SK-N-SH (cell line): Measurements from ENCODE around the gene PTAFR. TPM values are rescaled to one million over a fixed set of nuclear protein-coding genes. Genes with fewer than 3 reads are reported as not detected.

ENCODE experiments used
- CTCF ChIA-PET: fragments of 300-600, 350-600 bp; formaldehyde crosslinking; extraction: SDS; loops from one replicate; lab custom pipeline; 2021; lab: Yijun Ruan, JAX
- POLR2A ChIA-PET: fragments of 350-600 bp; sonication (Branson Sonifier 250); formaldehyde crosslinking; extraction: SDS; loops from one replicate; lab custom pipeline; 2020; ENCODE audit warnings: antibody characterized with exemption, inconsistent platforms; lab: Yijun Ruan, JAX
- DNase-seq: peaks from one replicate; pipeline ENCODE4 v3.0.0; 2012
- H2AFZ ChIP-seq: fragments of 200-600 bp; sonication (generic); 2 replicates; pipeline ENCODE4 v1.8.1; 2016; ENCODE audit warnings: antibody characterized with exemption, mild to moderate bottlenecking, low read depth
- H3F3A ChIP-seq: fragments of 200-600 bp; sonication (generic); replicated peaks from 2 replicates; pipeline ENCODE3; 2016; ENCODE audit warnings: antibody characterized with exemption, mild to moderate bottlenecking; ENCODE audit not compliant: insufficient read depth
- H3K27ac ChIP-seq, 2 experiments: fragments of 200-500 bp in 1 of 2; fragments of 200-600 bp in 1 of 2; sonication (Bioruptor generic) in 1 of 2; sonication (generic), shearing (Covaris generic) in 1 of 2; 2 replicates each; pipeline versions ENCODE4 v1.5.1 to v1.6.1; 2014 to 2016; ENCODE audit warnings: low read depth in 2 of 2, inconsistent platforms in 1 of 2, low read length in 1 of 2, mild to moderate bottlenecking in 1 of 2, mixed read lengths in 1 of 2
- H3K27me3 ChIP-seq: fragments of 200-600 bp; sonication (generic), shearing (Covaris generic); 2 replicates; pipeline ENCODE4 v1.6.1; 2016; ENCODE audit warnings: mixed run types; ENCODE audit not compliant: insufficient read depth
- H3K36me3 ChIP-seq, 2 experiments: fragments of 200-500 bp in 1 of 2; fragments of 200-600 bp in 1 of 2; sonication (Bioruptor generic) in 1 of 2; sonication (generic) in 1 of 2; replicated peaks in 1 of 2; 2 replicates each; pipeline versions ENCODE3 to v1.5.1; 2014 to 2016; ENCODE audit warnings: low read length in 1 of 2, mild to moderate bottlenecking in 1 of 2; ENCODE audit not compliant: insufficient read depth in 2 of 2, control insufficient read depth in 1 of 2
- H3K4me1 ChIP-seq, 2 experiments: fragments of 200-500 bp in 1 of 2; fragments of 200-600 bp in 1 of 2; sonication (Bioruptor generic) in 1 of 2; sonication (generic), shearing (Covaris generic) in 1 of 2; 2 replicates each; pipeline versions ENCODE4 v1.5.1 to v1.6.1; 2014 to 2016; ENCODE audit warnings: low read depth in 1 of 2, low read length in 1 of 2, mixed run types in 1 of 2; ENCODE audit not compliant: insufficient read depth in 2 of 2, control insufficient read depth in 1 of 2
- H3K4me2 ChIP-seq: fragments of 200-600 bp; sonication (generic), shearing (Covaris generic); 2 replicates; pipeline ENCODE4 v1.6.1; 2017; ENCODE audit warnings: mixed run types
- H3K4me3 ChIP-seq, 2 experiments: fragments of 200-500 bp in 1 of 2; fragments of 200-600 bp in 1 of 2; sonication (Bioruptor generic) in 1 of 2; sonication (generic), shearing (Covaris generic) in 1 of 2; 2 replicates each; pipeline versions ENCODE4 v1.5.1 to v1.8.1; 2014 to 2016; ENCODE audit warnings: low read depth in 2 of 2, inconsistent platforms in 1 of 2, low read length in 1 of 2, mild to moderate bottlenecking in 1 of 2, mixed read lengths in 1 of 2, moderate library complexity in 1 of 2
- H3K79me2 ChIP-seq: fragments of 200-600 bp; sonication (generic); 2 replicates; pipeline ENCODE4 v1.8.1; 2017; ENCODE audit warnings: mild to moderate bottlenecking; ENCODE audit not compliant: insufficient read depth
- H3K9ac ChIP-seq: fragments of 200-600 bp; sonication (generic); 2 replicates; pipeline ENCODE4 v1.6.1; 2017; ENCODE audit warnings: mixed run types
- H3K9me2 ChIP-seq: fragments of 200-600 bp; sonication (generic); 2 replicates; pipeline ENCODE4 v1.6.1; 2017; ENCODE audit warnings: mixed run types
- H3K9me3 ChIP-seq: fragments of 200-600 bp; sonication (generic); 2 replicates; pipeline ENCODE4 v1.6.1; 2017; ENCODE audit warnings: mixed run types, mild to moderate bottlenecking, moderate library complexity
- H4K20me1 ChIP-seq: fragments of 200-600 bp; sonication (generic); 2 replicates; pipeline ENCODE4 v1.6.1; 2017; ENCODE audit warnings: mild to moderate bottlenecking, mixed run types; ENCODE audit not compliant: insufficient read depth
- CHD2 ChIP-seq: fragments of 150-350 bp; IDR thresholded peaks from 2 replicates; pipeline ENCODE4 v1.6.1; 2018; ENCODE audit warnings: low read length; ENCODE audit not compliant: partially characterized antibody
- EZH2phosphoT487 ChIP-seq: fragments of 200-600 bp; sonication (generic); IDR thresholded peaks from 2 replicates; pipeline ENCODE4 v1.6.1; 2017; ENCODE audit warnings: low read depth, mixed run types, mild to moderate bottlenecking, antibody characterized with exemption, moderate library complexity, borderline replicate concordance
- FOXJ3 ChIP-seq: sonication (generic); formaldehyde crosslinking; IDR thresholded peaks from 2 replicates; pipeline ENCODE4 v1.5.1; 2020; ENCODE audit warnings: mild to moderate bottlenecking, missing genetic modification reagents
- GABPA ChIP-seq: IDR thresholded peaks from 2 replicates; pipeline ENCODE4 v1.4.0; 2012; ENCODE audit warnings: low read depth, mild to moderate bottlenecking
- GATA2 ChIP-seq: sonication (generic); formaldehyde crosslinking; IDR thresholded peaks from 2 replicates; pipeline ENCODE4 v1.5.0; 2020; ENCODE audit warnings: mild to moderate bottlenecking, missing genetic modification reagents
- JUND ChIP-seq: IDR thresholded peaks from 2 replicates; pipeline ENCODE4 v1.4.0; 2012
- MXI1 ChIP-seq: IDR thresholded peaks from 2 replicates; pipeline ENCODE4 v1.6.1; 2012; ENCODE audit warnings: mild to moderate bottlenecking, low read depth, low read length, improper control_type of control experiment
- NFIC ChIP-seq: IDR thresholded peaks from 2 replicates; pipeline ENCODE4 v1.4.0; 2012; ENCODE audit warnings: borderline replicate concordance
- NRF1 ChIP-seq: IDR thresholded peaks from 2 replicates; pipeline ENCODE4 v1.6.1; 2012; ENCODE audit warnings: low read depth, mild to moderate bottlenecking, low read length
- PBX3 ChIP-seq: IDR thresholded peaks from 2 replicates; pipeline ENCODE4; 2012
- POLR2AphosphoS5 ChIP-seq: IDR thresholded peaks from 2 replicates; pipeline ENCODE4 v1.6.1; 2012; ENCODE audit warnings: low read depth, low read length
- RAD21 ChIP-seq: IDR thresholded peaks from 2 replicates; pipeline ENCODE4 v1.6.1; 2012; ENCODE audit warnings: mild to moderate bottlenecking, low read length
- RCOR1 ChIP-seq: fragments of 150-350 bp; IDR thresholded peaks from 2 replicates; pipeline ENCODE4 v1.6.1; 2017; ENCODE audit warnings: antibody characterized with exemption, low read length
- REST ChIP-seq: IDR thresholded peaks from 2 replicates; pipeline ENCODE4 v1.6.1; 2012; ENCODE audit warnings: mild to moderate bottlenecking, low read depth, low read length, moderate library complexity
- SIN3A ChIP-seq: IDR thresholded peaks from 2 replicates; pipeline ENCODE4 v1.6.1; 2012; ENCODE audit warnings: low read depth, mild to moderate bottlenecking, low read length, moderate library complexity, borderline replicate concordance
- SMC3 ChIP-seq: IDR thresholded peaks from 2 replicates; pipeline ENCODE4 v1.6.1; 2012; ENCODE audit warnings: low read depth, low read length, improper control_type of control experiment
- TAF1 ChIP-seq: IDR thresholded peaks from 2 replicates; pipeline ENCODE4 v1.6.1; 2012; ENCODE audit warnings: low read depth, mild to moderate bottlenecking, low read length, moderate library complexity, borderline replicate concordance
- USF2 ChIP-seq: fragments of 150-350 bp; IDR thresholded peaks from 2 replicates; pipeline ENCODE4 v1.6.1; 2017; ENCODE audit warnings: antibody characterized with exemption, low read length, low read depth, borderline replicate concordance
- YY1 ChIP-seq: IDR thresholded peaks from 2 replicates; pipeline ENCODE4 v1.4.0; 2012; ENCODE audit warnings: low read depth, mild to moderate bottlenecking
- WGBS: methylation state at CpG from one replicate; pipeline ENCODE4 v1.1.6; 2017; ENCODE audit warnings: low lambda C conversion rate; 5-methylcytosine and 5-hydroxymethylcytosine counted together
- polyA plus RNA-seq, 3 experiments: library from polyadenylated mRNA; depleted of rRNA; stranded (reverse); fragments of >200 nt; gene quantifications; 2 replicates each; pipeline ENCODE4 v1.2.3, GENCODE V29; 2012
- TF ChIP-seq, protein P1 (sequence below): fragments of 200-600 bp; sonication (generic); IDR thresholded peaks from 2 replicates; pipeline ENCODE4 v1.6.1; 2017; ENCODE audit warnings: antibody characterized with exemption, mild to moderate bottlenecking, moderate library complexity
- TF ChIP-seq, protein P2 (sequence below): IDR thresholded peaks from 2 replicates; pipeline ENCODE4 v1.4.0; 2012; ENCODE audit warnings: low read depth

PTAFR gene
- polyA plus RNA-seq, 1 of the 3 experiments (the other 2 are of a cell fraction): 0.05 TPM

- Histone ChIP-seq H3K4me3 (no peak overlapping the region), H3K36me3 (peaks cover 50 to 57% of the 10 kb centered on the region in 2 experiments), H2AFZ (no peak overlapping the region), H3K9me2 (no peaks in the 10 kb centered on the region), H3K4me2 (no peak overlapping the region), H3F3A (peaks cover 15% of the 10 kb centered on the region), H4K20me1 (no peaks in the 10 kb centered on the region), H3K9me3 (no peaks in the 10 kb centered on the region), H3K27me3 (no peaks in the 10 kb centered on the region), H3K79me2 (no peaks in the 10 kb centered on the region), H3K4me1 (no peaks in the 10 kb centered on the region), H3K9ac (no peak overlapping the region), H3K27ac (no peak overlapping the region)
- TF ChIP-seq RCOR1 (no peak), GABPA (no peak), NFIC (no peak), SIN3A (no peak), SMC3 (no peak), CHD2 (no peak), EZH2phosphoT487 (no peak), FOXJ3 (CRISPR knock-in tag) (no peak)
- CTCF ChIA-PET: interaction anchor here (0.7 to 2.5 kb wide), 5 partner anchors 15 to 347 kb away, joined by 3 to 10 read pairs (median 3); no protein-coding TSS in a partner anchor
- POLR2A ChIA-PET: interaction anchor here (0.8 kb wide), 1 partner anchor 11 kb away, joined by 3 read pairs; no protein-coding TSS in a partner anchor
- 95% methylated on average over 4 of the region's 4 CpGs for WGBS
- DNase-seq: no peak
Measured at GRCh38 chr1:28205243-28205642, 28.8 kb upstream of the PTAFR start.

DNA sequence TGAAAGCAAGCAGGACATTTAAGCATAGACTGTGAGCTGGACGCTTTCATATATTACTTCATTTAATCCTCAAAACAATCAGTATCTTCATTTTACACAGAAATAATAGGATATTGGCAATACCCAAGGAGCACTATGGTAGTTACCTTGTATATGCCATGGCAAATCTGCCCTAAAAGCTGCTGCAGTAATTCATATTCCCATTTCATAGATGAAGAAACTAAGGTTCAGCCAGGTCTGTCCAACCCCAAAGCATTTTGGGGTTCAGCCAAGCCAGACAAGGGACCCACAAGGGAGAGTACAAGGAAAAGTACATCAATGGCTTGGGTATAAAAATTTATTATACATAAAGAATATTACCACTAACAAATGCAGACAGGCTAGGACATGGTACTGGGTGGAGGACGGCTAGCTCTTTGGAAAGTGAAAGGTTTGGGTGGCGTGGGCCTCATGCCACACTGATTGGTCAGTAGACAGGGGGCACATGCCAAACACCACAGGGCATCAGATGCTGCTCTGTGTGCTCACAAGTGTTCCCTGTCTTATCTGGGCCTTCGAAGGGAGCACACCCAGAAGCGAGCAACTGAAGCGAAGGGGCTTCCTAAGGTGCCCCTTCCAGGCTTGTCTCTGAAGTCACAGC lies 23.9 kb upstream of the PTAFR start:
- Histone ChIP-seq H3K36me3 (peaks cover 43 to 47% of the 10 kb centered on the region in 2 experiments), H2AFZ (no peak overlapping the region), H3K27me3 (no peaks in the 10 kb centered on the region), H3K4me3 (no peak overlapping the region), H3K79me2 (no peaks in the 10 kb centered on the region), H3K4me1 (no peaks in the 10 kb centered on the region), H3K9ac (no peak overlapping the region), H3K9me2 (no peaks in the 10 kb centered on the region), H4K20me1 (no peaks in the 10 kb centered on the region), H3F3A (no peaks in the 10 kb centered on the region), H3K9me3 (no peaks in the 10 kb centered on the region), H3K4me2 (no peak overlapping the region), H3K27ac (no peak overlapping the region)
- DNase-seq: no peak
- 94% methylated on average over 6 of the region's 6 CpGs for WGBS
- ChIA-PET POLR2A (no interaction called here), CTCF (interaction anchor here (1.0 to 1.1 kb wide), 2 partner anchors 12 to 343 kb away, joined by 3 read pairs; no protein-coding TSS in a partner anchor)
- TF ChIP-seq GATA2 (CRISPR knock-in tag) (no peak), TAF1 (no peak), USF2 (no peak), PBX3 (no peak), SMC3 (no peak), RCOR1 (no peak), YY1 (no peak), MXI1 (no peak), RAD21 (no peak), JUND (no peak), REST (no peak), NRF1 (no peak), POLR2AphosphoS5 (no peak)
- TF ChIP-seq, protein P1, sequence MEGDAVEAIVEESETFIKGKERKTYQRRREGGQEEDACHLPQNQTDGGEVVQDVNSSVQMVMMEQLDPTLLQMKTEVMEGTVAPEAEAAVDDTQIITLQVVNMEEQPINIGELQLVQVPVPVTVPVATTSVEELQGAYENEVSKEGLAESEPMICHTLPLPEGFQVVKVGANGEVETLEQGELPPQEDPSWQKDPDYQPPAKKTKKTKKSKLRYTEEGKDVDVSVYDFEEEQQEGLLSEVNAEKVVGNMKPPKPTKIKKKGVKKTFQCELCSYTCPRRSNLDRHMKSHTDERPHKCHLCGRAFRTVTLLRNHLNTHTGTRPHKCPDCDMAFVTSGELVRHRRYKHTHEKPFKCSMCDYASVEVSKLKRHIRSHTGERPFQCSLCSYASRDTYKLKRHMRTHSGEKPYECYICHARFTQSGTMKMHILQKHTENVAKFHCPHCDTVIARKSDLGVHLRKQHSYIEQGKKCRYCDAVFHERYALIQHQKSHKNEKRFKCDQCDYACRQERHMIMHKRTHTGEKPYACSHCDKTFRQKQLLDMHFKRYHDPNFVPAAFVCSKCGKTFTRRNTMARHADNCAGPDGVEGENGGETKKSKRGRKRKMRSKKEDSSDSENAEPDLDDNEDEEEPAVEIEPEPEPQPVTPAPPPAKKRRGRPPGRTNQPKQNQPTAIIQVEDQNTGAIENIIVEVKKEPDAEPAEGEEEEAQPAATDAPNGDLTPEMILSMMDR: no peak
- TF ChIP-seq, protein P2, sequence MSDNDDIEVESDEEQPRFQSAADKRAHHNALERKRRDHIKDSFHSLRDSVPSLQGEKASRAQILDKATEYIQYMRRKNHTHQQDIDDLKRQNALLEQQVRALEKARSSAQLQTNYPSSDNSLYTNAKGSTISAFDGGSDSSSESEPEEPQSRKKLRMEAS: no peak
